ENCODE measurements around the gene SCAP. TPM values are rescaled to one million over a fixed set of nuclear protein-coding genes. Genes with fewer than 3 reads are reported as not detected.

Gene SCAP
- total and polyA plus RNA-seq, 2 of the 13 experiments (the other 11 are each of a cell fraction or from before 2014, with no cell fraction given): 40.4 to 53.3 TPM

- TF ChIP-seq ZNF530 (CRISPR knock-in tag; IDR thresholded peaks at IDR 0.05; ENCODE audit: low read depth): no peak
- peak; percentile 54 for TF ChIP-seq POLR2G (IDR thresholded peaks at IDR 0.05; ENCODE audit: low read depth, low read length)
- TF ChIP-seq ZNF33B (CRISPR knock-in tag; IDR thresholded peaks at IDR 0.05): no peak
- no peak for TF ChIP-seq ZNF20 (CRISPR knock-in tag; IDR thresholded peaks at IDR 0.05)
- TF ChIP-seq, protein P1, sequence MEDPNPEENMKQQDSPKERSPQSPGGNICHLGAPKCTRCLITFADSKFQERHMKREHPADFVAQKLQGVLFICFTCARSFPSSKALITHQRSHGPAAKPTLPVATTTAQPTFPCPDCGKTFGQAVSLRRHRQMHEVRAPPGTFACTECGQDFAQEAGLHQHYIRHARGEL (CRISPR knock-in tag; IDR thresholded peaks at IDR 0.05): no peak
- TF ChIP-seq NPAS2 (CRISPR knock-in tag; IDR thresholded peaks at IDR 0.05; ENCODE audit: borderline replicate concordance): no peak
- TF ChIP-seq, protein P2, sequence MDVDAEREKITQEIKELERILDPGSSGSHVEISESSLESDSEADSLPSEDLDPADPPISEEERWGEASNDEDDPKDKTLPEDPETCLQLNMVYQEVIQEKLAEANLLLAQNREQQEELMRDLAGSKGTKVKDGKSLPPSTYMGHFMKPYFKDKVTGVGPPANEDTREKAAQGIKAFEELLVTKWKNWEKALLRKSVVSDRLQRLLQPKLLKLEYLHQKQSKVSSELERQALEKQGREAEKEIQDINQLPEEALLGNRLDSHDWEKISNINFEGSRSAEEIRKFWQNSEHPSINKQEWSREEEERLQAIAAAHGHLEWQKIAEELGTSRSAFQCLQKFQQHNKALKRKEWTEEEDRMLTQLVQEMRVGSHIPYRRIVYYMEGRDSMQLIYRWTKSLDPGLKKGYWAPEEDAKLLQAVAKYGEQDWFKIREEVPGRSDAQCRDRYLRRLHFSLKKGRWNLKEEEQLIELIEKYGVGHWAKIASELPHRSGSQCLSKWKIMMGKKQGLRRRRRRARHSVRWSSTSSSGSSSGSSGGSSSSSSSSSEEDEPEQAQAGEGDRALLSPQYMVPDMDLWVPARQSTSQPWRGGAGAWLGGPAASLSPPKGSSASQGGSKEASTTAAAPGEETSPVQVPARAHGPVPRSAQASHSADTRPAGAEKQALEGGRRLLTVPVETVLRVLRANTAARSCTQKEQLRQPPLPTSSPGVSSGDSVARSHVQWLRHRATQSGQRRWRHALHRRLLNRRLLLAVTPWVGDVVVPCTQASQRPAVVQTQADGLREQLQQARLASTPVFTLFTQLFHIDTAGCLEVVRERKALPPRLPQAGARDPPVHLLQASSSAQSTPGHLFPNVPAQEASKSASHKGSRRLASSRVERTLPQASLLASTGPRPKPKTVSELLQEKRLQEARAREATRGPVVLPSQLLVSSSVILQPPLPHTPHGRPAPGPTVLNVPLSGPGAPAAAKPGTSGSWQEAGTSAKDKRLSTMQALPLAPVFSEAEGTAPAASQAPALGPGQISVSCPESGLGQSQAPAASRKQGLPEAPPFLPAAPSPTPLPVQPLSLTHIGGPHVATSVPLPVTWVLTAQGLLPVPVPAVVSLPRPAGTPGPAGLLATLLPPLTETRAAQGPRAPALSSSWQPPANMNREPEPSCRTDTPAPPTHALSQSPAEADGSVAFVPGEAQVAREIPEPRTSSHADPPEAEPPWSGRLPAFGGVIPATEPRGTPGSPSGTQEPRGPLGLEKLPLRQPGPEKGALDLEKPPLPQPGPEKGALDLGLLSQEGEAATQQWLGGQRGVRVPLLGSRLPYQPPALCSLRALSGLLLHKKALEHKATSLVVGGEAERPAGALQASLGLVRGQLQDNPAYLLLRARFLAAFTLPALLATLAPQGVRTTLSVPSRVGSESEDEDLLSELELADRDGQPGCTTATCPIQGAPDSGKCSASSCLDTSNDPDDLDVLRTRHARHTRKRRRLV (CRISPR knock-in tag; IDR thresholded peaks at IDR 0.05): no peak
- TF ChIP-seq TEF (CRISPR knock-in tag; IDR thresholded peaks at IDR 0.05): no peak
- TF ChIP-seq ZBTB8A (CRISPR knock-in tag; IDR thresholded peaks at IDR 0.05; ENCODE audit: borderline replicate concordance, low read depth): no peak
- TF ChIP-seq BRCA1 (CRISPR knock-in tag; IDR thresholded peaks at IDR 0.05): no peak
- no peak for TF ChIP-seq NCOA2 (CRISPR knock-in tag; IDR thresholded peaks at IDR 0.05)
- no peak for TF ChIP-seq ZBTB40 (IDR thresholded peaks at IDR 0.05)
- TF ChIP-seq ZBTB40 (CRISPR knock-in tag; IDR thresholded peaks at IDR 0.05): peak; percentile 63
These were observed 94.2 kb downstream of the SCAP start (continued) for GRCh38 chr3:47381317-47382157.

Data from HepG2 (cell line).